GM18867 (cell line): ENCODE measurements around the gene ZNF580.

ENCODE experiments used
- ATAC-seq: cut with Tn5 transposase; IDR thresholded peaks from one replicate; pipeline ENCODE4 v1.9.1; 2021; ENCODE audit warnings: mild to moderate bottlenecking, moderate library complexity; ENCODE audit not compliant: unreplicated experiment

Gene ZNF580

GRCh38 chr19:55640577-55641425, at the start of gene ZNF580:
TSS of gene ZNF580 (plus strand) at chr19:55641002. CDS start at chr19:55642509, 1,507 bp downstream.
- peak; percentile 28 for ATAC-seq

- no peak for ATAC-seq
Measured at GRCh38 chr19:55591555-55591954, 49.2 kb upstream of the ZNF580 start.

- ATAC-seq, result no peak
Measured at GRCh38 chr19:55592391-55593090, 48.3 kb upstream of the ZNF580 start.

- no peak for ATAC-seq
Measured at GRCh38 chr19:55593096-55593772, 47.6 kb upstream of the ZNF580 start.

GRCh38 chr19:55594996-55595545, 45.7 kb upstream of the ZNF580 start:
- ATAC-seq, result no peak

- no peak for ATAC-seq
Measured at GRCh38 chr19:55596304-55596703, 44.5 kb upstream of the ZNF580 start.

- ATAC-seq, result no peak
Measured at GRCh38 chr19:55597501-55597921, 43.3 kb upstream of the ZNF580 start.

- no peak for ATAC-seq
Measured at GRCh38 chr19:55598034-55598433, 42.8 kb upstream of the ZNF580 start.

- ATAC-seq, result peak; percentile 49
Measured at GRCh38 chr19:55598719-55599467, 41.9 kb upstream of the ZNF580 start.

GRCh38 chr19:55599468-55599841, 41.3 kb upstream of the ZNF580 start, which contains the start of gene FIZ1:
TSS of gene FIZ1 (minus strand) at chr19:55599517. CDS start at chr19:55597865, 1,652 bp downstream.
- ATAC-seq, result peak; percentile 61

- ATAC-seq, result peak; percentile 42
Measured at GRCh38 chr19:55599842-55600661, 40.8 kb upstream of the ZNF580 start, which contains the start of gene ZNF524. TSS of gene ZNF524 (plus strand) at chr19:55600288. CDS start at chr19:55602113, 1,825 bp downstream.

GRCh38 chr19:55600662-55601028, 40.2 kb upstream of the ZNF580 start:
- ATAC-seq, result no peak

- ATAC-seq, result no peak
Measured at GRCh38 chr19:55601084-55601483, 39.7 kb upstream of the ZNF580 start.

- ATAC-seq, result no peak
Measured at GRCh38 chr19:55602104-55603001, 38.4 kb upstream of the ZNF580 start.

GRCh38 chr19:55603115-55603514, 37.7 kb upstream of the ZNF580 start:
- ATAC-seq, result no peak

- ATAC-seq, result no peak
Measured at GRCh38 chr19:55603581-55604292, 37.1 kb upstream of the ZNF580 start.

- peak; percentile 71 for ATAC-seq
Measured at GRCh38 chr19:55605207-55605636, 35.6 kb upstream of the ZNF580 start.
